ENCODE measurements around the gene CIITA.
"Not testable (repeated sequence)": the region's sequence is repeated elsewhere in the genome, so short reads cannot be mapped to it uniquely, and the experiment has no call there.

The CIITA gene

GRCh38 chr16:10920726-10921427 lies 43.9 kb downstream of the CIITA start:
- no peak for DNase-seq

GRCh38 chr16:10921536-10922327 lies 44.7 kb downstream of the CIITA start:
- DNase-seq, result no peak

- DNase-seq, result peak; percentile 23
These were observed 45.5 kb downstream of the CIITA start for GRCh38 chr16:10922328-10923145.

GRCh38 chr16:10923146-10923649 lies 46.2 kb downstream of the CIITA start:
- DNase-seq, result no peak

GRCh38 chr16:10923650-10924214 lies 46.7 kb downstream of the CIITA start:
- DNase-seq, result no peak

GRCh38 chr16:10925285-10925684 lies 48.3 kb downstream of the CIITA start:
- not testable (repeated sequence) for DNase-seq

GRCh38 chr16:10926094-10926493 lies 49.1 kb downstream of the CIITA start:
- no peak for DNase-seq

GRCh38 chr16:10926867-10927266 lies 49.9 kb downstream of the CIITA start:
- no peak for DNase-seq

GRCh38 chr16:10927497-10928112 lies 50.6 kb downstream of the CIITA start:
- DNase-seq, result no peak

- DNase-seq, result not testable (repeated sequence)
These were observed 52.1 kb downstream of the CIITA start for GRCh38 chr16:10929097-10929496.

GRCh38 chr16:10929853-10930754 lies 53.1 kb downstream of the CIITA start:
- no peak for DNase-seq

GRCh38 chr16:10930755-10931093 lies 53.7 kb downstream of the CIITA start:
- no peak for DNase-seq

GRCh38 chr16:10931134-10931533 lies 54.1 kb downstream of the CIITA start:
- no peak for DNase-seq

GRCh38 chr16:10931977-10932632 lies 55.1 kb downstream of the CIITA start:
- no peak for DNase-seq

GRCh38 chr16:10932959-10933710 lies 56.1 kb downstream of the CIITA start:
- no peak for DNase-seq

GRCh38 chr16:10933865-10934264 lies 56.9 kb downstream of the CIITA start:
- no peak for DNase-seq

GRCh38 chr16:10934325-10935107 lies 57.5 kb downstream of the CIITA start:
- DNase-seq, result no peak

- no peak for DNase-seq
These were observed 58.4 kb downstream of the CIITA start for GRCh38 chr16:10935226-10935915.
